OCI-LY7 (cell line): ENCODE data around the gene SPRY2. TPM values are rescaled to one million over a fixed set of nuclear protein-coding genes. Genes with fewer than 3 reads are reported as not detected.

Experiments
- BruUV-seq: library from RNA; stranded (reverse); fragments of 400-500 nt; replicated peaks from 2 replicates; lab custom pipeline; 2021; lab: Mats Ljungman, UMichigan
- CTCF ChIA-PET: fragments of 300-600 bp; sonication (Branson Sonifier 250); formaldehyde crosslinking; loops from one replicate; lab custom pipeline; 2022; ENCODE audit warnings: antibody characterized with exemption; ENCODE audit not compliant: unreplicated experiment; lab: Charles Lee
- POLR2A ChIA-PET: fragments of 300-600 bp; sonication (Branson Sonifier 250); formaldehyde crosslinking; loops from one replicate; lab custom pipeline; 2022; ENCODE audit warnings: antibody characterized with exemption; lab: Charles Lee
- DNase-seq: peaks from one replicate; pipeline ENCODE4 v3.0.0-alpha.2; 2015; ENCODE audit warnings: low spot score
- H2AFZ ChIP-seq: fragments of 200-600 bp; sonication (generic), shearing (Covaris generic); 2 replicates; pipeline ENCODE4 v1.6.1; 2014; ENCODE audit warnings: mild to moderate bottlenecking, antibody characterized with exemption, low read length, moderate library complexity
- H3K27ac ChIP-seq: fragments of 200-600 bp; sonication (generic); 2 replicates; pipeline ENCODE4 v1.5.1; 2014; ENCODE audit warnings: mixed run types, low read depth, mild to moderate bottlenecking, moderate library complexity, low read length, inconsistent platforms; ENCODE audit not compliant: poor library complexity, severe bottlenecking
- H3K36me3 ChIP-seq: fragments of 200-600 bp; sonication (generic); 2 replicates; pipeline ENCODE4 v1.6.1; 2014; ENCODE audit warnings: mild to moderate bottlenecking, antibody characterized with exemption, low read length, moderate library complexity, mixed read lengths; ENCODE audit not compliant: insufficient read depth
- H3K4me1 ChIP-seq: fragments of 200-600 bp; sonication (generic); 2 replicates; pipeline ENCODE4 v1.5.1; 2014; ENCODE audit warnings: mild to moderate bottlenecking, low read length; ENCODE audit not compliant: insufficient read depth, poor library complexity, severe bottlenecking
- H3K4me2 ChIP-seq: fragments of 200-600 bp; sonication (generic); 2 replicates; pipeline ENCODE4 v1.6.1; 2014; ENCODE audit warnings: mild to moderate bottlenecking, low read length
- H3K4me3 ChIP-seq: fragments of 200-600 bp; sonication (generic); 2 replicates; pipeline ENCODE4 v1.5.1; 2014; ENCODE audit warnings: mild to moderate bottlenecking, low read depth, low read length; ENCODE audit not compliant: poor library complexity, severe bottlenecking
- H3K79me2 ChIP-seq: fragments of 200-600 bp; sonication (generic); 2 replicates; pipeline ENCODE4 v1.6.1; 2016; ENCODE audit warnings: low read depth, mild to moderate bottlenecking, low read length, moderate library complexity, mixed read lengths; ENCODE audit not compliant: insufficient read depth
- H3K9me2 ChIP-seq: fragments of 200-600 bp; sonication (generic); 2 replicates; pipeline ENCODE4 v1.6.1; 2016; ENCODE audit warnings: mild to moderate bottlenecking, low read length, mixed read lengths; ENCODE audit not compliant: insufficient read depth
- H3K9me3 ChIP-seq: fragments of 200-600 bp; sonication (generic); 2 replicates; pipeline ENCODE4 v1.6.1; 2014; ENCODE audit warnings: mild to moderate bottlenecking, mixed run types, low read length, mixed read lengths
- H4K20me1 ChIP-seq: fragments of 200-600 bp; sonication (generic); 2 replicates; pipeline ENCODE4 v1.6.1; 2014; ENCODE audit warnings: mild to moderate bottlenecking, antibody characterized with exemption, low read length, moderate library complexity, mixed read lengths; ENCODE audit not compliant: insufficient read depth
- CTCF ChIP-seq: fragments of 200-600 bp; sonication (generic); conservative IDR thresholded peaks from 2 replicates; pipeline ENCODE4 v1.5.1; 2014; ENCODE audit warnings: mild to moderate bottlenecking, antibody characterized with exemption, low read length, moderate library complexity, mixed read lengths
- EZH2phosphoT487 ChIP-seq: fragments of 200-600 bp; sonication (generic); IDR thresholded peaks from 2 replicates; pipeline ENCODE4 v1.6.1; 2018; ENCODE audit warnings: low read depth, borderline replicate concordance, mild to moderate bottlenecking, mixed run types, antibody characterized with exemption, low read length, moderate library complexity, mixed read lengths
- intact Hi-C: fragments of 100-400 bp; cut with micrococcal nuclease; formaldehyde crosslinking; loops from one replicate; pipeline ENCODE4 v1.10.0; 2022; ENCODE audit not compliant: unreplicated experiment
- total RNA-seq, 2 experiments: library from RNA; depleted of rRNA in 1 of 2; stranded (reverse); fragments of >200 nt in 1 of 2; shearing (Covaris generic) in 1 of 2; gene quantifications; 2 replicates each; pipeline ENCODE4 v1.2.3, GENCODE V29; 2014 to 2022

The SPRY2 gene
- total RNA-seq, 2 experiments from 2014 or later, result not detected

GRCh38 chr13:80367473-80367872, 26.5 kb upstream of the SPRY2 start:
- H3K9me3 ChIP-seq, result no peaks in the 10 kb centered on the region
- H3K79me2 ChIP-seq, result no peaks in the 10 kb centered on the region
- no peak for DNase-seq
- TF ChIP-seq EZH2phosphoT487 (no peak), CTCF (no peak)
- H3K4me2 ChIP-seq, result no peak overlapping the region
- no TSS peak for BruUV-seq
- H3K4me3 ChIP-seq, result no peak overlapping the region
- no peaks in the 10 kb centered on the region for H3K9me2 ChIP-seq
- no peak overlapping the region for H3K27ac ChIP-seq
- no peaks in the 10 kb centered on the region for H3K36me3 ChIP-seq
- ChIA-PET POLR2A (no interaction called here), CTCF (no interaction called here)
- H4K20me1 ChIP-seq, result no peaks in the 10 kb centered on the region
- no peak overlapping the region for H2AFZ ChIP-seq
- H3K4me1 ChIP-seq, result no peaks in the 10 kb centered on the region
- intact Hi-C loops, result loop anchor here (10.0 kb wide), 1 partner anchor 693 kb away; no protein-coding TSS in a partner anchor

GRCh38 chr13:80363890-80364503, 23.1 kb upstream of the SPRY2 start:
- POLR2A ChIA-PET, result interaction anchor here (1.0 kb wide), 1 partner anchor 711 kb away, joined by 3 read pairs; no protein-coding TSS in a partner anchor
- no peak overlapping the region for H2AFZ ChIP-seq
- intact Hi-C loops, result loop anchor here (10.0 kb wide), 1 partner anchor 689 kb away; no protein-coding TSS in a partner anchor
- no peak overlapping the region for H3K4me2 ChIP-seq
- no peak overlapping the region for H3K4me3 ChIP-seq
- DNase-seq, result peak; percentile 15
- no peaks in the 10 kb centered on the region for H3K79me2 ChIP-seq
- no peaks in the 10 kb centered on the region for H4K20me1 ChIP-seq
- no peaks in the 10 kb centered on the region for H3K9me3 ChIP-seq
- CTCF ChIA-PET, result no interaction called here
- no TSS peak for BruUV-seq
- H3K27ac ChIP-seq, result no peak overlapping the region
- no peaks in the 10 kb centered on the region for H3K36me3 ChIP-seq
- no peaks in the 10 kb centered on the region for H3K9me2 ChIP-seq
- H3K4me1 ChIP-seq, result no peaks in the 10 kb centered on the region
- peak; percentile 88 for TF ChIP-seq CTCF
- TF ChIP-seq EZH2phosphoT487, result no peak

GRCh38 chr13:80362481-80362880, 21.6 kb upstream of the SPRY2 start:
- no peak overlapping the region for H3K4me2 ChIP-seq
- no TSS peak for BruUV-seq
- no peak overlapping the region for H3K27ac ChIP-seq
- H3K9me2 ChIP-seq, result no peaks in the 10 kb centered on the region
- POLR2A ChIA-PET, result interaction anchor here (0.6 kb wide), 1 partner anchor 8 kb away, joined by 3 read pairs; no protein-coding TSS in a partner anchor
- intact Hi-C loops, result loop anchor here (10.0 kb wide), 1 partner anchor 688 kb away; no protein-coding TSS in a partner anchor
- CTCF ChIA-PET, result no interaction called here
- H3K36me3 ChIP-seq, result no peaks in the 10 kb centered on the region
- TF ChIP-seq CTCF, result no peak
- no peak for TF ChIP-seq EZH2phosphoT487
- H3K4me3 ChIP-seq, result no peak overlapping the region
- DNase-seq, result no peak
- H3K79me2 ChIP-seq, result no peaks in the 10 kb centered on the region
- no peak overlapping the region for H2AFZ ChIP-seq
- no peaks in the 10 kb centered on the region for H4K20me1 ChIP-seq
- no peaks in the 10 kb centered on the region for H3K9me3 ChIP-seq
- H3K4me1 ChIP-seq, result no peaks in the 10 kb centered on the region
